ENCODE data around the gene IFRD2. TPM values are rescaled to one million over a fixed set of nuclear protein-coding genes. Genes with fewer than 3 reads are reported as not detected.

IFRD2 gene
- total and polyA plus RNA-seq, 2 of the 13 experiments (the other 11 are each of a cell fraction or from before 2014, with no cell fraction given), result 32.8 to 96.1 TPM

DNA sequence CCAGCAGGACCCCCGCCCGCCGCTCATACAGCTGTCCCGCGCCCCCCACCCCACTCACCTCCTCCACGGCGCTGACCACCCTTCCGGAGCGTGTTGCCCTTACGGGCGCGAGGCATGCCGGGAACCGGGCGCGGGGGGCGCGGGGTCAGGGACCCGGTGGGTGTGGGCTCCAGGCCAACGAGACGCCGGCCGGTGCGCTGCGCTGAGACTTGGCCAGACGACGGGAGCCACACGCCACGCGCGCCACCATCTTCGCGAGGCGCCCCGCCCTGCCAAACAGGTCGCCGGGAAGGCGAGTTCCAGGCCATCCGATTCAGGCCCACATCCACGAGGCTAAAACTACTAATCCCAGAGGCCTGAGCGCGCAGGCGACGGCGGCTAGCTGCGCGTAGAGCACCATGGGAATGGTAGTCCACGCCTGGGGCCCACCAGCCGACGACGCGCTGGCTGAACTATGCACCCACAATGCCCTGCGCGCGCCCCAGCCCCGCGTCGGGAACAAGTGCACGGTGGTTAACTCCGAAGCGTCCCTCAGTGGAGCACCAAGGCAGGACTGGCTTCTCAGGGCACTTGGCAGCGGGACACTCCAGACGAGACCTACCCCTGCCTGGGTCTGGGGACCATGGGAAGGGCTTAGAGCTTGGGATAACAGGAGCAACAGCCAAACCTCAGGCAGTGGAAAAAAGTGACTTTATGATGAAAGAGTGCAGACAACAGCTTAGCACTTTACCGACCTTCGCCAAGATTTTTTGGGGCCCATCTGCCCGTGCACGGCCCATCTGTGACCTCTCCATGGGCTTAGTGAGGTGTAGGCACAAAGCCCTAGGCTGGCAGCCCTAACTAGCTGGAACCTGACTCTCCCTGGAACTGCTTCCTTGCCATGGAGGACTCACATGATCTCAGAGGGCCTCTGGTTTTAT, at the start of gene IFRD2 (continued):
- TF ChIP-seq ZNF432 (CRISPR knock-in tag; IDR thresholded peaks at IDR 0.05; ENCODE audit: borderline replicate concordance), result no peak
- TF ChIP-seq RCOR2 (CRISPR knock-in tag; IDR thresholded peaks at IDR 0.05), result no peak
- no peak for TF ChIP-seq ZNF703 (CRISPR knock-in tag; IDR thresholded peaks at IDR 0.05; ENCODE audit: borderline replicate concordance)
- TF ChIP-seq ETV5 (CRISPR knock-in tag; IDR thresholded peaks at IDR 0.05; ENCODE audit: borderline replicate concordance), result no peak
- no peak for TF ChIP-seq ZNF383 (CRISPR knock-in tag; IDR thresholded peaks at IDR 0.05; ENCODE audit: borderline replicate concordance)
- TF ChIP-seq, protein P1, sequence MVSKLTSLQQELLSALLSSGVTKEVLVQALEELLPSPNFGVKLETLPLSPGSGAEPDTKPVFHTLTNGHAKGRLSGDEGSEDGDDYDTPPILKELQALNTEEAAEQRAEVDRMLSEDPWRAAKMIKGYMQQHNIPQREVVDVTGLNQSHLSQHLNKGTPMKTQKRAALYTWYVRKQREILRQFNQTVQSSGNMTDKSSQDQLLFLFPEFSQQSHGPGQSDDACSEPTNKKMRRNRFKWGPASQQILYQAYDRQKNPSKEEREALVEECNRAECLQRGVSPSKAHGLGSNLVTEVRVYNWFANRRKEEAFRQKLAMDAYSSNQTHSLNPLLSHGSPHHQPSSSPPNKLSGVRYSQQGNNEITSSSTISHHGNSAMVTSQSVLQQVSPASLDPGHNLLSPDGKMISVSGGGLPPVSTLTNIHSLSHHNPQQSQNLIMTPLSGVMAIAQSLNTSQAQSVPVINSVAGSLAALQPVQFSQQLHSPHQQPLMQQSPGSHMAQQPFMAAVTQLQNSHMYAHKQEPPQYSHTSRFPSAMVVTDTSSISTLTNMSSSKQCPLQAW (CRISPR knock-in tag; IDR thresholded peaks at IDR 0.05), result peak; percentile 97
- TF ChIP-seq, protein P2, sequence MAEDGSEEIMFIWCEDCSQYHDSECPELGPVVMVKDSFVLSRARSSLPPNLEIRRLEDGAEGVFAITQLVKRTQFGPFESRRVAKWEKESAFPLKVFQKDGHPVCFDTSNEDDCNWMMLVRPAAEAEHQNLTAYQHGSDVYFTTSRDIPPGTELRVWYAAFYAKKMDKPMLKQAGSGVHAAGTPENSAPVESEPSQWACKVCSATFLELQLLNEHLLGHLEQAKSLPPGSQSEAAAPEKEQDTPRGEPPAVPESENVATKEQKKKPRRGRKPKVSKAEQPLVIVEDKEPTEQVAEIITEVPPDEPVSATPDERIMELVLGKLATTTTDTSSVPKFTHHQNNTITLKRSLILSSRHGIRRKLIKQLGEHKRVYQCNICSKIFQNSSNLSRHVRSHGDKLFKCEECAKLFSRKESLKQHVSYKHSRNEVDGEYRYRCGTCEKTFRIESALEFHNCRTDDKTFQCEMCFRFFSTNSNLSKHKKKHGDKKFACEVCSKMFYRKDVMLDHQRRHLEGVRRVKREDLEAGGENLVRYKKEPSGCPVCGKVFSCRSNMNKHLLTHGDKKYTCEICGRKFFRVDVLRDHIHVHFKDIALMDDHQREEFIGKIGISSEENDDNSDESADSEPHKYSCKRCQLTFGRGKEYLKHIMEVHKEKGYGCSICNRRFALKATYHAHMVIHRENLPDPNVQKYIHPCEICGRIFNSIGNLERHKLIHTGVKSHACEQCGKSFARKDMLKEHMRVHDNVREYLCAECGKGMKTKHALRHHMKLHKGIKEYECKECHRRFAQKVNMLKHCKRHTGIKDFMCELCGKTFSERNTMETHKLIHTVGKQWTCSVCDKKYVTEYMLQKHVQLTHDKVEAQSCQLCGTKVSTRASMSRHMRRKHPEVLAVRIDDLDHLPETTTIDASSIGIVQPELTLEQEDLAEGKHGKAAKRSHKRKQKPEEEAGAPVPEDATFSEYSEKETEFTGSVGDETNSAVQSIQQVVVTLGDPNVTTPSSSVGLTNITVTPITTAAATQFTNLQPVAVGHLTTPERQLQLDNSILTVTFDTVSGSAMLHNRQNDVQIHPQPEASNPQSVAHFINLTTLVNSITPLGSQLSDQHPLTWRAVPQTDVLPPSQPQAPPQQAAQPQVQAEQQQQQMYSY (CRISPR knock-in tag; IDR thresholded peaks at IDR 0.05), result no peak
- TF ChIP-seq TBP (CRISPR knock-in tag; IDR thresholded peaks at IDR 0.05), result peak; percentile 99; the same call in 1 of the 2 replicates
- TF ChIP-seq RXRB (CRISPR knock-in tag; IDR thresholded peaks at IDR 0.05; ENCODE audit: borderline replicate concordance), result peak; percentile 56; the same call in 1 of the 2 replicates
- TF ChIP-seq, protein P3, sequence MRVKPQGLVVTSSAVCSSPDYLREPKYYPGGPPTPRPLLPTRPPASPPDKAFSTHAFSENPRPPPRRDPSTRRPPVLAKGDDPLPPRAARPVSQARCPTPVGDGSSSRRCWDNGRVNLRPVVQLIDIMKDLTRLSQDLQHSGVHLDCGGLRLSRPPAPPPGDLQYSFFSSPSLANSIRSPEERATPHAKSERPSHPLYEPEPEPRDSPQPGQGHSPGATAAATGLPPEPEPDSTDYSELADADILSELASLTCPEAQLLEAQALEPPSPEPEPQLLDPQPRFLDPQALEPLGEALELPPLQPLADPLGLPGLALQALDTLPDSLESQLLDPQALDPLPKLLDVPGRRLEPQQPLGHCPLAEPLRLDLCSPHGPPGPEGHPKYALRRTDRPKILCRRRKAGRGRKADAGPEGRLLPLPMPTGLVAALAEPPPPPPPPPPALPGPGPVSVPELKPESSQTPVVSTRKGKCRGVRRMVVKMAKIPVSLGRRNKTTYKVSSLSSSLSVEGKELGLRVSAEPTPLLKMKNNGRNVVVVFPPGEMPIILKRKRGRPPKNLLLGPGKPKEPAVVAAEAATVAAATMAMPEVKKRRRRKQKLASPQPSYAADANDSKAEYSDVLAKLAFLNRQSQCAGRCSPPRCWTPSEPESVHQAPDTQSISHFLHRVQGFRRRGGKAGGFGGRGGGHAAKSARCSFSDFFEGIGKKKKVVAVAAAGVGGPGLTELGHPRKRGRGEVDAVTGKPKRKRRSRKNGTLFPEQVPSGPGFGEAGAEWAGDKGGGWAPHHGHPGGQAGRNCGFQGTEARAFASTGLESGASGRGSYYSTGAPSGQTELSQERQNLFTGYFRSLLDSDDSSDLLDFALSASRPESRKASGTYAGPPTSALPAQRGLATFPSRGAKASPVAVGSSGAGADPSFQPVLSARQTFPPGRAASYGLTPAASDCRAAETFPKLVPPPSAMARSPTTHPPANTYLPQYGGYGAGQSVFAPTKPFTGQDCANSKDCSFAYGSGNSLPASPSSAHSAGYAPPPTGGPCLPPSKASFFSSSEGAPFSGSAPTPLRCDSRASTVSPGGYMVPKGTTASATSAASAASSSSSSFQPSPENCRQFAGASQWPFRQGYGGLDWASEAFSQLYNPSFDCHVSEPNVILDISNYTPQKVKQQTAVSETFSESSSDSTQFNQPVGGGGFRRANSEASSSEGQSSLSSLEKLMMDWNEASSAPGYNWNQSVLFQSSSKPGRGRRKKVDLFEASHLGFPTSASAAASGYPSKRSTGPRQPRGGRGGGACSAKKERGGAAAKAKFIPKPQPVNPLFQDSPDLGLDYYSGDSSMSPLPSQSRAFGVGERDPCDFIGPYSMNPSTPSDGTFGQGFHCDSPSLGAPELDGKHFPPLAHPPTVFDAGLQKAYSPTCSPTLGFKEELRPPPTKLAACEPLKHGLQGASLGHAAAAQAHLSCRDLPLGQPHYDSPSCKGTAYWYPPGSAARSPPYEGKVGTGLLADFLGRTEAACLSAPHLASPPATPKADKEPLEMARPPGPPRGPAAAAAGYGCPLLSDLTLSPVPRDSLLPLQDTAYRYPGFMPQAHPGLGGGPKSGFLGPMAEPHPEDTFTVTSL (CRISPR knock-in tag; IDR thresholded peaks at IDR 0.05; ENCODE audit: borderline replicate concordance), result no peak
- TF ChIP-seq, protein P4, sequence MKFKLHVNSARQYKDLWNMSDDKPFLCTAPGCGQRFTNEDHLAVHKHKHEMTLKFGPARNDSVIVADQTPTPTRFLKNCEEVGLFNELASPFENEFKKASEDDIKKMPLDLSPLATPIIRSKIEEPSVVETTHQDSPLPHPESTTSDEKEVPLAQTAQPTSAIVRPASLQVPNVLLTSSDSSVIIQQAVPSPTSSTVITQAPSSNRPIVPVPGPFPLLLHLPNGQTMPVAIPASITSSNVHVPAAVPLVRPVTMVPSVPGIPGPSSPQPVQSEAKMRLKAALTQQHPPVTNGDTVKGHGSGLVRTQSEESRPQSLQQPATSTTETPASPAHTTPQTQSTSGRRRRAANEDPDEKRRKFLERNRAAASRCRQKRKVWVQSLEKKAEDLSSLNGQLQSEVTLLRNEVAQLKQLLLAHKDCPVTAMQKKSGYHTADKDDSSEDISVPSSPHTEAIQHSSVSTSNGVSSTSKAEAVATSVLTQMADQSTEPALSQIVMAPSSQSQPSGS (CRISPR knock-in tag; IDR thresholded peaks at IDR 0.05), result peak; percentile 72
- TF ChIP-seq, protein P5, sequence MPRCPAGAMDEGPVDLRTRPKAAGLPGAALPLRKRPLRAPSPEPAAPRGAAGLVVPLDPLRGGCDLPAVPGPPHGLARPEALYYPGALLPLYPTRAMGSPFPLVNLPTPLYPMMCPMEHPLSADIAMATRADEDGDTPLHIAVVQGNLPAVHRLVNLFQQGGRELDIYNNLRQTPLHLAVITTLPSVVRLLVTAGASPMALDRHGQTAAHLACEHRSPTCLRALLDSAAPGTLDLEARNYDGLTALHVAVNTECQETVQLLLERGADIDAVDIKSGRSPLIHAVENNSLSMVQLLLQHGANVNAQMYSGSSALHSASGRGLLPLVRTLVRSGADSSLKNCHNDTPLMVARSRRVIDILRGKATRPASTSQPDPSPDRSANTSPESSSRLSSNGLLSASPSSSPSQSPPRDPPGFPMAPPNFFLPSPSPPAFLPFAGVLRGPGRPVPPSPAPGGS (CRISPR knock-in tag; IDR thresholded peaks at IDR 0.05), result peak; percentile 76; the same call in 1 of the 2 replicates
- TF ChIP-seq CHCHD3 (CRISPR knock-in tag; IDR thresholded peaks at IDR 0.05), result no peak

All from HepG2 (cell line).